ENCODE data around the gene OFD1.

DNA sequence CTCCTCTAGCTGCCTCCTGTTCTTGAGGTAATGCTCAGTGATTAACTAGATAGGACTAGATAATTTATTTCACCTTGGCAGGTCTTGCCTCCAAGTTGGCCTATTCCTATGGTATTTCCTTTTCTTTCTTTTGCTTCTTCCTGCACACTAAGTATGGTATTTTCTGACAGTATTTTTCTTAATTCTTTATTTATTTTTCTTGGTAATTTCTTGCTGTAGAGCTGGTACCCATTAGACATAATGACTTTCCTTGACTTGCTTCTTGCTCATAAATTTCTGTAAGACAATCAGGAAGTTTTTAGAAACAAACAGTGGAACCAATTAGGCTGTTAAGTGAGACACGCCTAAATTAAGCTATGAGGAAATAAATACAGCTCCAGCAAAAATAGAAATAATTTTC is 36.1 kb upstream of the OFD1 start:
- TF ChIP-seq TEAD4 (IDR thresholded peaks at IDR 0.05) (no peak), EP300 (IDR thresholded peaks at IDR 0.05; ENCODE audit: borderline replicate concordance) (no peak), ZBTB7A (IDR thresholded peaks at IDR 0.05; ENCODE audit: low read depth) (no peak), CEBPB (IDR thresholded peaks at IDR 0.05) (no peak)
- TF ChIP-seq, protein P1, sequence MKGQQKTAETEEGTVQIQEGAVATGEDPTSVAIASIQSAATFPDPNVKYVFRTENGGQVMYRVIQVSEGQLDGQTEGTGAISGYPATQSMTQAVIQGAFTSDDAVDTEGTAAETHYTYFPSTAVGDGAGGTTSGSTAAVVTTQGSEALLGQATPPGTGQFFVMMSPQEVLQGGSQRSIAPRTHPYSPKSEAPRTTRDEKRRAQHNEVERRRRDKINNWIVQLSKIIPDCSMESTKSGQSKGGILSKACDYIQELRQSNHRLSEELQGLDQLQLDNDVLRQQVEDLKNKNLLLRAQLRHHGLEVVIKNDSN (IDR thresholded peaks at IDR 0.05), result no peak
- TF ChIP-seq, protein P2, sequence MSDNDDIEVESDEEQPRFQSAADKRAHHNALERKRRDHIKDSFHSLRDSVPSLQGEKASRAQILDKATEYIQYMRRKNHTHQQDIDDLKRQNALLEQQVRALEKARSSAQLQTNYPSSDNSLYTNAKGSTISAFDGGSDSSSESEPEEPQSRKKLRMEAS (IDR thresholded peaks at IDR 0.05), result no peak
